Frontal cortex (tissue), 4 donors: ENCODE measurements around the gene MAGEB6B. TPM values are rescaled to one million over a fixed set of nuclear protein-coding genes. Genes with fewer than 3 reads are reported as not detected.
"Not testable (repeated sequence)": the region's sequence is repeated elsewhere in the genome, so short reads cannot be mapped to it uniquely, and the experiment has no call there.

Experiments used
- DNase-seq, 2 donors: peaks; one replicate each; pipeline ENCODE4 v3.0.0; 2012; ENCODE audit warnings: low spot score in 2 of 2
- FAIRE-seq: peaks from 2 replicates; lab custom pipeline; 2012; peaks lifted over from hg19 to GRCh38; lab: Jason Lieb, UNC
- total RNA-seq: library from RNA; depleted of rRNA; stranded (reverse); fragments of >200 nt; gene quantifications from one replicate; pipeline ENCODE4 v1.2.3, GENCODE V29; 2014
- donor health status: control.
- donor health status: control.
- donor health status: control.

Gene MAGEB6B
- total RNA-seq = not detected

- no peak for FAIRE-seq
- DNase-seq = no peak
Measured at GRCh38 chrX:26160301-26160700, at the start of gene MAGEB6B. Gene MAGEB6B (plus strand): TSS chrX:26160601. CDS start chrX:26160601, 0 bp downstream.

GRCh38 chrX:26138274-26138673 lies 22.1 kb upstream of the MAGEB6B start, which contains the start of gene MAGEB18:
Gene MAGEB18 (plus strand): TSS chrX:26138343. CDS start chrX:26138986, 643 bp downstream.
- FAIRE-seq (no peak), DNase-seq (no peak)

- FAIRE-seq = no peak
- no peak for DNase-seq
Measured at GRCh38 chrX:26146024-26146423, 14.4 kb upstream of the MAGEB6B start.

GRCh38 chrX:26192204-26192603 lies 31.8 kb downstream of the MAGEB6B start, which contains the start of gene MAGEB6:
Gene MAGEB6 (plus strand): TSS chrX:26192440. CDS start chrX:26193847, 1,407 bp downstream.
- FAIRE-seq (no peak), DNase-seq (no peak)

GRCh38 chrX:26203561-26203960 lies 43.2 kb downstream of the MAGEB6B start:
- DNase-seq (no peak), FAIRE-seq (no peak)

- FAIRE-seq, DNase-seq: not testable (repeated sequence)
Measured at GRCh38 chrX:26204717-26205116, 44.3 kb downstream of the MAGEB6B start.

- DNase-seq = no peak
- no peak for FAIRE-seq
Measured at GRCh38 chrX:26208012-26208411, 47.6 kb downstream of the MAGEB6B start.

Other genes starting within 250 kb of the MAGEB6B start
- gene MAGEB18, start 22.3 kb upstream of the MAGEB6B start, total RNA-seq = not detected
- gene MAGEB6, start 31.8 kb downstream of the MAGEB6B start, total RNA-seq = not detected
- not detected for gene MAGEB5, start 55.6 kb downstream of the MAGEB6B start, total RNA-seq